K562 (cell line): Measurements from ENCODE around the gene LENG9. TPM values are rescaled to one million over a fixed set of nuclear protein-coding genes. Genes with fewer than 3 reads are reported as not detected.

Source experiments
- ATAC-seq: fragments of 200-7000 bp; cut with Tn5 transposase; 3 replicates; pipeline ENCODE4 v1.9.1; 2020; ENCODE audit warnings: moderate library complexity
- BruUV-seq: library from RNA; stranded (reverse); fragments of 400-500 nt; replicated peaks from 2 replicates; lab custom pipeline; 2021; lab: Mats Ljungman, UMichigan
- CTCF ChIA-PET: fragments of 300-600 bp; formaldehyde crosslinking; extraction: SDS; loops from one replicate; lab custom pipeline; 2021; ENCODE audit warnings: low intra/inter-chr PET ratio; lab: Yijun Ruan, JAX
- POLR2A ChIA-PET: fragments of 300-600, 350-650 bp; sonication (Branson Sonifier 250); formaldehyde crosslinking; extraction: SDS; loops from one replicate; lab custom pipeline; 2021; ENCODE audit warnings: antibody characterized with exemption, inconsistent platforms; lab: Yijun Ruan, JAX
- DNase-seq, 4 experiments: peaks; one replicate each; pipeline versions ENCODE4 v3.0.0 to v3.0.0-alpha.2; 2011 to 2018; ENCODE audit warnings: low spot score in 3 of 4, mixed read lengths in 3 of 4; ENCODE audit errors: extremely low read depth in 1 of 4
- FAIRE-seq: peaks from 2 replicates; lab custom pipeline; 2011; peaks lifted over from hg19 to GRCh38; lab: Jason Lieb, UNC
- H2AFZ ChIP-seq: 2 replicates; pipeline ENCODE4 v1.6.0; 2011; ENCODE audit warnings: low read depth, low read length, control low read depth, inconsistent platforms
- H3K27ac ChIP-seq: fragments of 200-600 bp; 3 replicates; pipeline ENCODE4 v1.8.0; 2011; ENCODE audit warnings: low read depth, mild to moderate bottlenecking, control low read depth, inconsistent platforms, low read length, moderate library complexity, mixed read lengths; ENCODE audit errors: extremely low read depth
- H3K27me3 ChIP-seq, 2 experiments: fragments of 300-600 bp in 1 of 2; 2 replicates in 1 of 2; 3 replicates in 1 of 2; pipeline versions ENCODE4 v1.6.0 to v1.8.0; 2011; ENCODE audit warnings: inconsistent platforms in 2 of 2, low read length in 2 of 2, mild to moderate bottlenecking in 1 of 2, mixed read lengths in 1 of 2, moderate library complexity in 1 of 2; ENCODE audit not compliant: control insufficient read depth in 2 of 2, insufficient read depth in 2 of 2
- H3K36me3 ChIP-seq: fragments of 300-600 bp; 3 replicates; pipeline ENCODE4 v1.8.0; 2011; ENCODE audit warnings: mild to moderate bottlenecking, low read length, inconsistent platforms; ENCODE audit not compliant: control insufficient read depth, insufficient read depth
- H3K4me1 ChIP-seq, 2 experiments: fragments of 200-600 bp in 1 of 2; replicated peaks in 1 of 2; 2 replicates in 1 of 2; 3 replicates in 1 of 2; pipeline versions ENCODE4 v1.5.1 to v1.8.0; 2011; ENCODE audit warnings: inconsistent platforms in 2 of 2, low read length in 2 of 2, mild to moderate bottlenecking in 1 of 2, mixed read lengths in 1 of 2, moderate library complexity in 1 of 2; ENCODE audit not compliant: control insufficient read depth in 2 of 2, insufficient read depth in 2 of 2
- H3K4me2 ChIP-seq: 2 replicates; pipeline ENCODE4 v1.6.1; 2011; ENCODE audit warnings: low read length, control low read depth, inconsistent platforms, mixed read lengths; ENCODE audit not compliant: insufficient read depth
- H3K4me3 ChIP-seq: fragments of 200-600 bp; sonication (generic), shearing (Covaris generic); 2 replicates; pipeline ENCODE4 v1.5.1; 2016; ENCODE audit warnings: control low read depth, inconsistent platforms
- H3K79me2 ChIP-seq: fragments of 200-600 bp; 3 replicates; pipeline ENCODE4 v1.8.0; 2011; ENCODE audit warnings: low read length, inconsistent platforms; ENCODE audit not compliant: control insufficient read depth, insufficient read depth
- H3K9ac ChIP-seq, 2 experiments: 2 replicates each; pipeline versions ENCODE4 v1.6.0 to v1.6.1; 2011; ENCODE audit warnings: low read depth in 2 of 2, low read length in 2 of 2, control low read depth in 1 of 2, inconsistent platforms in 1 of 2, mild to moderate bottlenecking in 1 of 2, mixed read lengths in 1 of 2; ENCODE audit not compliant: insufficient read depth in 1 of 2
- H3K9me1 ChIP-seq: one replicate; pipeline ENCODE4 v1.6.0; 2011; ENCODE audit warnings: inconsistent platforms, mild to moderate bottlenecking, low read length, moderate library complexity; ENCODE audit not compliant: control insufficient read depth, insufficient read depth
- H3K9me3 ChIP-seq: replicated peaks from 2 replicates; pipeline ENCODE4 v1.5.1; 2011; ENCODE audit warnings: low read depth, low read length, inconsistent platforms; ENCODE audit not compliant: control insufficient read depth, insufficient read depth
- H4K20me1 ChIP-seq: replicated peaks from 2 replicates; pipeline ENCODE4 v1.6.1; 2011; ENCODE audit warnings: low read length, inconsistent platforms, mixed read lengths; ENCODE audit not compliant: control insufficient read depth, insufficient read depth
- BCOR ChIP-seq: fragments of 450-650 bp; IDR thresholded peaks from 2 replicates; pipeline ENCODE4 v1.6.1; 2016
- DIDO1 ChIP-seq: fragments of 450-650 bp; IDR thresholded peaks from 2 replicates; pipeline ENCODE4 v1.6.1; 2016; ENCODE audit warnings: low read depth, missing biosample characterization, missing genetic modification characterization
- EZH2 ChIP-seq: IDR thresholded peaks from 2 replicates; pipeline ENCODE4 v1.6.1; 2012; ENCODE audit warnings: low read depth, mild to moderate bottlenecking, inconsistent platforms, low read length, borderline replicate concordance
- MYBL2 ChIP-seq, 2 experiments: fragments of 450-650 bp in 1 of 2; sonication (generic) in 1 of 2; formaldehyde crosslinking in 1 of 2; IDR thresholded peaks; 2 replicates each; pipeline versions ENCODE4 v1.6.1 to v1.8.1; 2017 to 2022; ENCODE audit warnings: borderline replicate concordance in 1 of 2, inconsistent platforms in 1 of 2, low read depth in 1 of 2, mild to moderate bottlenecking in 1 of 2, missing genetic modification reagents in 1 of 2, moderate library complexity in 1 of 2
- NR2C2 ChIP-seq, 2 experiments: fragments of 200-800 bp in 1 of 2; sonication (Bioruptor generic) in 1 of 2; sonication (generic) in 1 of 2; formaldehyde crosslinking in 1 of 2; IDR thresholded peaks; 2 replicates each; pipeline versions ENCODE4 v1.6.1 to v1.8.0; 2016 to 2022; ENCODE audit warnings: mild to moderate bottlenecking in 1 of 2, missing compliant biosample characterization in 1 of 2, missing genetic modification characterization in 1 of 2, missing genetic modification reagents in 1 of 2
- POLR2AphosphoS5 ChIP-seq: IDR thresholded peaks from 2 replicates; pipeline ENCODE4 v1.6.1; 2011; ENCODE audit warnings: mild to moderate bottlenecking, low read depth, low read length, moderate library complexity; ENCODE audit not compliant: control insufficient read depth, insufficient read depth
- RBM17 ChIP-seq: fragments of 200-400 bp; formaldehyde crosslinking; IDR thresholded peaks from 2 replicates; pipeline ENCODE4 v1.6.1; 2017; ENCODE audit warnings: low read depth, mild to moderate bottlenecking, low read length, borderline replicate concordance
- SAP30 ChIP-seq: fragments of 200-600 bp; sonication (generic); IDR thresholded peaks from 2 replicates; pipeline ENCODE4 v1.6.1; 2012; ENCODE audit warnings: borderline replicate concordance, low read depth, mild to moderate bottlenecking, moderate library complexity, low read length, control low read depth, inconsistent platforms; ENCODE audit not compliant: insufficient read depth, poor library complexity, severe bottlenecking
- ZNF217 ChIP-seq: sonication (generic); formaldehyde crosslinking; IDR thresholded peaks from 2 replicates; pipeline ENCODE4 v1.8.0; 2022; ENCODE audit warnings: mild to moderate bottlenecking, missing genetic modification reagents
- WGBS: fragments of 100-300 bp; shearing (Covaris generic); methylation state at CpG from one replicate; pipeline ENCODE4 v1.1.6; 2016; ENCODE audit warnings: low coverage, mixed read lengths; ENCODE audit not compliant: insufficient coverage; ENCODE audit errors: missing lambda C conversion rate; 5-methylcytosine and 5-hydroxymethylcytosine counted together
- in situ Hi-C: fragments of 300-500 bp; cut with MboI; formaldehyde crosslinking; loops from 4 replicates; pipeline ENCODE4 v1.15.0; 2018; ENCODE audit warnings: inconsistent platforms, mixed read lengths
- intact Hi-C: fragments of 100-400 bp; cut with micrococcal nuclease; formaldehyde crosslinking; loops from 2 replicates; pipeline ENCODE4 v1.14.2; 2022
- polyA plus RNA-seq, 8 experiments: library from polyadenylated mRNA; depleted of rRNA in 4 of 8; stranded (reverse) in 5 of 8; unstranded in 3 of 8; fragments of >200 nt; fragmentation: Nextera tagmentation in 2 of 8; fragmentation: Illumina TruSeq in 1 of 8; extraction: Ambion mirVana in 2 of 8; extraction: Trizol in 1 of 8; gene quantifications; 2 replicates each; pipeline versions ENCODE4 v1.2.1 to v1.2.3, GENCODE V29; 2011 to 2014; ENCODE audit warnings: inconsistent platforms in 1 of 8, missing spikeins in 1 of 8
- total RNA-seq, 7 experiments: library from RNA; depleted of rRNA in 6 of 7; stranded (reverse); fragments of >200 nt in 6 of 7; fragmentation: Illumina TruSeq in 2 of 7; extraction: Trizol in 2 of 7; gene quantifications; 2 replicates each; pipeline versions ENCODE4 v1.2.1 to v1.2.3, GENCODE V29; 2011 to 2021; ENCODE audit warnings: low replicate concordance in 1 of 7

Gene LENG9
- total and polyA plus RNA-seq, 9 of the 15 experiments (the other 6 are each of a cell fraction or from before 2014, with no cell fraction given) = 0.06 to 0.64 (median 0.33) TPM; not detected in 1

DNA sequence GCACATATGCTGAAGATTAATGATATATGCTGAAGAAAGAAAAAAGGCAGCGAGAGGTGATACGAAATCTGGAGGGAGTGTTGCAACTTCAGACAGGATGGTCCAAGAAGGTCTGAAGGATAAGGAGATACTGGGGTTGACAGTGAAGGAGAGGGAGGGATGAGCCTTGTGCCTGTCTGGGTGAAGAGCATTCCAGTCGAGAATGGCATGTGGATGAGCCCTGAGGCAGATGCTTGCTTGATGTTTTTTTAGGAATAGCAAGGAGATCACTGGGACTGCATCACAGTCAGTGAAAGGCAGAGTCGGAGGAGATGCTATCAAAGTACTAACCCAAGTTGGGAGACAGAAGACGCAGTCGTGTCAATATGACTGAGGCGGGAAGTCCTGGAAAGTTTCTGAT is 25.8 kb upstream of the LENG9 start:
- in situ Hi-C loops = loop anchor here (10.0 kb wide), 1 partner anchor 185 kb away; no protein-coding TSS in a partner anchor
- intact Hi-C loops = no loop called here
- H3K4me1 ChIP-seq = no peaks in the 10 kb centered on the region; a peak in 1 of 5 replicates
- no peak for ATAC-seq
- no peak overlapping the region for H3K27ac ChIP-seq
- no peaks in the 10 kb centered on the region for H3K79me2 ChIP-seq
- no peak overlapping the region for H3K4me2 ChIP-seq
- ChIA-PET POLR2A (no interaction called here), CTCF (interaction anchor here (0.6 kb wide), 1 partner anchor 192 kb away, joined by 5 read pairs; no protein-coding TSS in a partner anchor)
- 3% methylated on average over 7 of the region's 7 CpGs for WGBS
- BruUV-seq = no TSS peak
- DNase-seq = no peak
- H4K20me1 ChIP-seq = no peaks in the 10 kb centered on the region; the same call in 1 of the 2 replicates
- no peak for TF ChIP-seq SAP30
- no peak for TF ChIP-seq MYBL2 (IDR thresholded peaks at IDR 0.05; ENCODE audit: low read depth)
- TF ChIP-seq MYBL2 (CRISPR knock-in tag; IDR thresholded peaks at IDR 0.05; ENCODE audit: borderline replicate concordance) = no peak
- TF ChIP-seq NR2C2 (CRISPR knock-in tag; IDR thresholded peaks at IDR 0.05) = no peak
- no peak for TF ChIP-seq NR2C2 (tag; IDR thresholded peaks at IDR 0.05)
- no peak for TF ChIP-seq POLR2AphosphoS5
- TF ChIP-seq BCOR = no peak
- no peak for TF ChIP-seq RBM17
- no peak for TF ChIP-seq DIDO1 (tag)
- no peak for TF ChIP-seq ZNF217 (CRISPR knock-in tag)
- no peak for TF ChIP-seq EZH2
- no peak overlapping the region for H2AFZ ChIP-seq
- no peak for FAIRE-seq
- H3K4me3 ChIP-seq = no peak overlapping the region
- H3K36me3 ChIP-seq = no peaks in the 10 kb centered on the region
- H3K9me1 ChIP-seq = no peaks in the 10 kb centered on the region
- no peaks in the 10 kb centered on the region for H3K9me3 ChIP-seq
- peaks cover 19 to 45% of the 10 kb centered on the region in 2 experiments; a peak in 4 of 5 replicates for H3K27me3 ChIP-seq
- no peak overlapping the region for H3K9ac ChIP-seq
